IPS-11a (cell line): ENCODE data around the gene SLC25A51.

ENCODE experiments used
- H3K4me3 ChIP-seq: one replicate; pipeline ENCODE4 v1.5.1; 2013; ENCODE audit warnings: low read depth, low read length, control low read depth

SLC25A51 gene

DNA sequence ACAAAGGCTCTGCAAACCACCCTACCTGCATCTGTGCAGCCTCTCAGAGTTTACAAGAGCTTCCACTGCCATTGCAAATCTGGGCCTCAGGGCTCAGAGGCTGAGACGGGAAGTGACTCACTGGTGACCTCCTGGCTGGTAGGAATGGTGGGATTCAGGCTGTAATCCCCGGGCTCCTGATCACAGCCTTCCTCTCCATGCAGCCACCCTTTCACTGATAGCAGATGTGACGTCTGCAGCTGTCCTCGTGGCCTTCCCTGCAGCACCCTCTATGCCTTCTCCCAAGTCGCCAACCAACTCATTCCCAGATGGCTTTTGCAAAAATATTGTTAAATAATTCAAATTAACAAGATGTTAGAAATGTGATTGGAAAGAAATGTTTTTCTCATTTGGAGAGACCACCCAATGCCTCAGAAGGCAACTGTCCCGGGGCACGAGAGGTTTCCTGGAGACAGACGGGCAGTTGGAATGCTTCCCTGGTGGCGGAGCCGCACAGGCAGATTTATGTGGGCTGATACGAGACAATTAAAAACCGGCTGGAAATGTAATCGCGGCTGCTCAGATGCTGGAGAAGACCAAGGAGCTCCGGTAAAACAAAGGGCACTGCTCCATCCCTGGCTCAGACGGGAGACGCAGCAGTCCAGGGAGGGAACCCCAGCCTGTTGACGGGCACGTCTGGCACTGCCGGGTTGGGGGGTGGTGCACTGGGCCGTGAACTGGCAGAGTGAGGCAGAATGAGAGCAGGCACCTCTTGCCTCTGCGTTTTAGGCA, 34.4 kb upstream of the SLC25A51 start:
- no peak overlapping the region for H3K4me3 ChIP-seq

DNA sequence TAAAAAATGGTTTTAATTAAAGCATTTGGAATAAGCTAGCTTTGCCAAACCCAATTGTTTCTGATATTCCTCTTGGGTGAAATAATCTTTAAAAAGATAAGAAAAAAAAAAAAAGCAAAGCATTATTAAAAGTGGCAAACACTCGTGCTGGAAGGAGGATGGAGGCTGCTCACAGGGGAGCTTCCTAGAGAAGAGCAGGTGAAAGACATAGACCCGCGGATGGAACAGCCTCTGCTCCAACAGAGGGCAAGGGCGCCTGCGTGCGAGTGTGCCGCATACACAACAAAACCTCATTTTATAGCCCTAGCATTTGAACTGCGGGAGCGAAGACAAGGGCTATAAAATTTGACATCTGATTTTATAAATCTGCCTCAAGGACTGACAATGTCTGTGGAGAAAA, 33.4 kb upstream of the SLC25A51 start:
- no peak overlapping the region for H3K4me3 ChIP-seq

DNA sequence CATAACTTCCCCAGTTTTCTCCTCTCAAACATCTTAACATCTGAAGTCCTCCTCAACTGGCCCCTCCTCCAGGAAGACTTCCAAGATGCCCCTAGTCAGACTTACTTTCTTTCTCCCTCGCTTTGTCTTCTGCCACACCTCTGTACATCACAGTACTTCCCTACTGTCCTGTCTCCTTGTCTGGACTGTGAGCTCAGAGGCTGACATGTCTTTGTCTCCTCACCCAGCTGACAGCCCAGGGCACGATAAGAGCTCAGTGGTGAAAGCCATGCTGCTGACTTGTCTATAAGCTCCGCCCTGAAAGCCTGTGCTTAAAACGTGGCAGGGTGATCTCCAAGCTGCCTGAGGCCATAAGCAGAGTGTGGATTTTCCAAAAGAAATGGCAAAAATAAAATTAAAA, 33.0 kb upstream of the SLC25A51 start:
- no peak overlapping the region for H3K4me3 ChIP-seq

DNA sequence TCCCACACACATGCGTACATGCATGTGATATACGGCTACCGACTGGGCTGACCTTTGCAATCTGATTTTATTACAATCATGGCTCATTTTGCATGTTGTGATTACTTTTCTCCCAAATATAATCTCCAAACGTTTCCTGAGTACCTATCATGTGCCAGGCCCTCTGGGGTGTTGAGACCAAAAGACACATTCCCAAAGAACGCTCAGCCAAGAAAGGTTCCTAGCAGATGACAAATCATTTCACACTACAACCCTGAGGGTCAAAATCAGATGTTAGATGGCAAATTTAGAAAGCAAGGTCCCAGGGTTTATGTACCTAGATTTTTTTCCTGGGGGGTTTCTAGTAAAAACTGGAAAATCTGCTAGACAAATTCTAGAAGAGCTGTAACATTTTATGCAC, 32.4 kb upstream of the SLC25A51 start:
- H3K4me3 ChIP-seq, result no peak overlapping the region

DNA sequence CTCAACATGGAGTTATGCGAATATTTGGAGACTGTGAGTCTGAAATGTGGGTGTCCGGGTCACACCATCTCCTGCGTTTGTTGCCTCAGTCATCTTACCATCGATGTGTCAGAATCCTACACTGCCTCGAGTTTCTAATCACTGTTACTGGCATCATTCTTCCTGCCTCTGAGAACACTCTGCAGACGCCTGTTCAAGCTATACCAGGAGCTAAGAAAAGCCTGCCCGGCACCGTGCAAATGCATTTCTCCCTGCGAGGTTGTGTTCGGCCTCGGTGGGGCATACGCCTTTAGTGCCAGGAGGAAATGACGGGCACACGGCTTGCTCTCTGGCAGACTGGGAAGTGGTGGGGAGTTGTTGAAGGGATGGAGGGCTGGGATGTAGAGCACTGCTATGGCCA, 31.2 kb upstream of the SLC25A51 start:
- H3K4me3 ChIP-seq, result no peak overlapping the region

DNA sequence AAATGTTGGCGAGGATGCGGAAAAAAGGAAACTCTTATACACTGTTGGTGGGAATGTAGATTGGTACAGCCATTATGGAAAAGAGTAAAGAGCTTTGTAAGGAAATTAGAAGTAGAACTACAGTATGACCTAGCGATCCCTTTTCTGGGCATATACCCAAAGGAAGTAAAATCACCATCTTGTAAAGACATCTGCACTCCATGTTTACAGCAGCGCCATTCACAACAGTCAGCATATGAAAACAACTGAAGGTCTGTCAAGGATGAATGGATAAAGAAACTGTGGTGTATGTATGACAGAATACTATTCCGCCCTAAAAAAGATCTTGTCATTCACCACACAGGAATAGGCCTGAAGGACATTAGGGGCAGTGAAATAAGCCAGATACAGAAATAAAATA, 27.7 kb upstream of the SLC25A51 start:
- no peak overlapping the region for H3K4me3 ChIP-seq

DNA sequence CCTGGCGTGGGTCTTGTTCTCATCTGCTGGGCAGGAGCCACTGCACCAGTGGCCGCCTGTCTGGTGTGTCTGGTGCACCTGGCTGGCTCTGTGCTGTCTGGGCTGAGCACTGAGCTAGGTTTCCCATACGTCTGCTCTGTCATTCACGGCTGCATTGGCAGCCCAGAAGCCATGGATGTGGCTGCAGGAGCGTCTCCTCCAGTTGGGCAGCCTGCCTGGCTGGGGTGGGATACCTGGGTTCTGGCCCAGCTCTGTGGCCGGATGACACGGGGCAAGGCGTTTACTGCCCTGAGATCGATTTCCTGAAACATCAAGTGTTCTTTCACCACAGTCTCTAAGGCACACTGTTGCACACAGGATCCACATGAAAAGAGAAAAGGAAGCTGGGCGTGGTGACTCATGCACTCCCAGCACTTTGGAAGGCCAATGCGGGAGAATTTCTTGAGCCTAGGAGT, 25.5 kb upstream of the SLC25A51 start:
- H3K4me3 ChIP-seq, result no peak overlapping the region

DNA sequence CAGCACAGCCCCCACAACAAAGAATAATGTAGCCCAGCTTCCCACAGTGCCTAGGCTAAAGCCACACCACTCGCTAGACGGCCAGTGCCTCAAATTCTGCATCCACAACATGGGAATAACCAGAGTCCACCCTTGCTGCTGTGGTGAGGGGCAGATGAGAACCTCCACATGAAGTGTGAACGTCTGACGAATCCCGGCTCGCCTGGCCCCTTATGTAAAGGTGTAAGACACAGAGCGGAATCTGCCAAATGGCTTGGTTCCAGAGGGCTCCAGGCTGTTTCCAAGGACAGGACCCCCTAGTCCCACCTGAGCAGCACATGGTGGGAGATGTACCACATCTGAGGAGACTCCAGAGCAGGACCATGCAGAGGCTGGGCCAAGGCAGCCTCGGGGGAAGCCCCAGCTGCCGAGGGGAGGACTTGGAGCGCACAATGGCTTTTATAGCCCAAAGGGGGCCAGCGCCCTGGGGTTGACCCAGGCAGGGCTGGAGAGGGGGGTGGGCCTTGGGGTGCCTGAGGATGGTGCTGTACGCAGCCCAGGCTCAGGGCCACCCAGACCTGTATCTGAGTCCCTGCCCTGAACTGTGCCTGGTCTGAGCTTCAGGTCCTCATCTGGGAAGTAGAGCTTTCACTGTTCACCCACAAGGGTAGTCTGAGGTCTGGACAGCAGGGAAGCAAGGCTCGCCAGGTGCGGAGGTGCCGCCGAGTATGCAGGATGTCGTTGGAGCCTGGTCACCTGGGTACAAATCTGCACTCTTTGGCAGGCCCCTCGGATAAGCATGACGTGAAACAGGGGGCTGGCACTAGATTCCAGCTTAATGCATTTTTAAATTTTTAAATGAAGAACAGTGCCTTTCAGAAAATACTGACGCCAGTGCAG, 24.9 kb upstream of the SLC25A51 start:
- H3K4me3 ChIP-seq, result no peak overlapping the region

DNA sequence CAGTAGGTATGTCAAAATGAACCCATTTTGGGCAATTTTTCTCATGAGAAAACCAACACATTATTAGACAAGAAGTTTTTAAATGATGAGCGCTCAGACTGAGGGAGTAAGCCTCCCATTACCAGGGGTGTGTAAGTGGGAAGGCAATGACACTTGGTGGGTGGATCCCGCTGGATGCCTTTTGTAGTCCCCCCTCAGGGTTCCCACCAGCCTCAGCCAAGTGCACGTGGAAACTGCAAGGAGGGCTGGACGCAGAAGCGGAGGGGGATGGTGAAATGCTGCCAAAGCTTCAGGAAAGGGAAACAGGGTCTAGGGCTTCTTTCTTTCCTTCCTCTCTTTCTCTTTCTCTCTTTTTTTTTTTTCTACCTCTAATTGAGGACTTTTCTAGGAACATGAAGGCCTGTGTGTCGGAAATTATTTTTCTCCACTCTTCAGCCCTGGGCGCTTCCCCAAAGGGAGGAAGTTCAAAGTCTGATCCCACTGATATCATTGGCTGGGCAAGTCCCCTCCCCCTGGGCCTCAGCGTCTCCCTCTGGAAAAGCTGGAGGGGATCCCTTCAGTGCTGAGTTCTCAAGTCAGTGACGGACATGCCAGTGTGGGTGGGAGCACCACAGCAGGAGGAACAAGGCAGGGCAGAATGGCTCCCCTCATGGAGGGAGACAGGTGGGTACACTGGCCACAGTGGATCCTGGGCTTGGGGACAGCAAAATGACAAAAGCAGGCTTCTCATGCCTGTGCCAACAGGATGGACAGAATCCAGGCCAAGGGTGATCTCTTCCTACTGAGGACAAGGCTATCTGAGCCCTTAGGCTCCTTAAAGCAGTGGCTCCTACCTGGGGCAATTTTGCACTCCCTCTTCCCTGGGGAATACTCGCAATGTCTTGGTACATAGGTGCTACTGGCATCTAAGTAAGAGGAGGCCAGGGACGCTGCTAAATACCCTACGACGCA, 23.9 kb upstream of the SLC25A51 start:
- H3K4me3 ChIP-seq, result no peak overlapping the region

DNA sequence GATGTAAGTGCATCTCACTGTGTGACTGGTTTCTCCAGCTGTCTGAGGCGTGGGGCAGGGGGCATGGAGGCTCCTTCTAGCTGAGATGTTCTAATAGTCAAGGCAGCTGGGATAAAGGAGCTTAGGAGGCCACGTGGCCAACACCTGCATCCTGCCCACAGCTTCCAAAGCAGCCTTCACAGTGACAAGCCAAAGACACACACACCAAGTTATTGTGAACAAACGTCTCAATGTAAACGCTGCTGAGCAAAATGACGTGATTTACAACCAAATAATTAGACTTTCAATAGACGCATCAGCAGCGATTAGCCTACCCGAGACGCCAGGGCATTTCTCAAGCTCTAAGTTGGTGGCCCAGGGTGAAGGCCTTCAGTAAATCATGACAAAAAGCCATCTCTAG, 23.2 kb upstream of the SLC25A51 start:
- H3K4me3 ChIP-seq, result no peak overlapping the region

DNA sequence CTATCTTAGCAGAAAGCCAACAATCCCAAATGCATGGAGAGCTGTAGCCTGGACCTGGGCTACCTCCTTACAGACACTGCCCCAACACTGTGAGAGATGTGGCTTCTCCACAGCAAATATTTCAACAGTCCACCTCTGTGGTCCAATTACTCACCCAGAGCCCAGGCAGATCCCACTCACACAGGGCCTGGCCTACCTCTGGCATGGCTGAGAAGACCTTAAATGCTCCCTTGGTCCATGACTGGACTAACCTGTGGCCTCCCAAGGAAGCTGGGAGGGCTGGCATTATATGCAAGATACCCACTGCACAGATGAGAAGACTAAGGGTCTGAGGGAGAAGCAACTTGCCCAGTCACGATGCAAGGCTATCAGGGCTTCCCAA, 22.8 kb upstream of the SLC25A51 start:
- H3K4me3 ChIP-seq, result no peak overlapping the region

DNA sequence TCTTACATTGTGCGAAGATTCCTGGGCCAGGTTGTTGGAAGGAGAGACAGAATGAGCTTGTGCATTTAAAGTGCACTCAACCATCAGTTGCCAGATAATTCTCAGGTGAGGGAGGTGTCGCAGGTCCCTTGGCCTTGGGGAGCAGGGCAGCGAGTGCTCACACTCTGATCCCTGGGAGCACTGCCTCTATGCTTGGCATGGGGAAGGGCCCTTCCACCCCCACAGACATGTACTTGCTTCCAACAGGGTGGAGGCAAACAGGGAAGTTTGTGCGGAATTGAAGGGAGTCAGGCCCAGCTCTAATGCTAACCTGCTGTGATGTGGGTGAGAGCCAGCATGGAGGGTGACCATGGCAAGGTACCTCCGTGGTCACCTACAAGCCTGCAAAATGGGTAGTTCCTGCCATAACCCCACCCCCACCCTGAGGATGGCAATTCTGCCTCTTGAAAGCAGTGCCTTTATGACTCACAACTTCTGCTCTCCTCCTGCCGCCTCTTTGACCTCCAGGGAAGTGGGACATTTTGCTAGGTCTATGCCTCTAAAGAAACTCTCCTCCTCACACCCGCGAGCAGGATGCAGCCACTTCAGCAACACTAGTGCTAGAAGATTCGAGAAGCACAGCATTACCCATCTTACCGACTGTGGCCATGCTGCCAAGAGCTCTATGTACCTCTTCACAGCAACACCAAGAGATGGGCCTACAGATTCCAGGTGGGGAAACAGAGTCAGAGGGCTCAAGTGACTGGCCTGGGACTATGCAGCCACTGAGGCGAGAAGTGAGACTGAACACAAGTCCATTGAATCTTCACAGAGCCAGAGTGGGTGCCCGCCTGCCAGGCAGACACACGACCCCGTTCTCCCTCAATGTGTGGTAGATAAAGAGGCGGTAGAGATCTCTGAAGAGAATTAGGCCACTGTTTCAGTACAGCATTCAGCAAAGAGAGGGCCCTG, 22.1 kb upstream of the SLC25A51 start:
- no peak overlapping the region for H3K4me3 ChIP-seq

DNA sequence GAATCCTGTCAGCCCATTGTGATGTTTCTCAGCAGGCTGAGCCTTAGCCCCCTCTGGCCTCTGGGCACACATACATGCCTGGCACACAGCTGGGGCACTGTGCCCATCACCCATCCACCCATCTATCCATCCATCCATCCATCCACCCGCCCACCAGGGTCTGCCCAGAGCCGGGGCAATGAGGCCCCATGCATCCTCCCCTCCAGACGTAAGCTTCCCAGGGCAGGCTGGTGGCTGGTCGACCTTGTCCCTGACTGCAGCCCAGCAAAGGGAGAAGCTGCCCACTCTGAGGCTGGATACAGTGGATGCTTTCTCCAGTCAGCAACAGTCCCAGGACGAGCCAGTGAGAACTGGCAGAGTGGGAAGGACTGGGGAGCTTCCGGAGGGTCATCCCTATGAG, 21.1 kb upstream of the SLC25A51 start:
- H3K4me3 ChIP-seq, result no peak overlapping the region

DNA sequence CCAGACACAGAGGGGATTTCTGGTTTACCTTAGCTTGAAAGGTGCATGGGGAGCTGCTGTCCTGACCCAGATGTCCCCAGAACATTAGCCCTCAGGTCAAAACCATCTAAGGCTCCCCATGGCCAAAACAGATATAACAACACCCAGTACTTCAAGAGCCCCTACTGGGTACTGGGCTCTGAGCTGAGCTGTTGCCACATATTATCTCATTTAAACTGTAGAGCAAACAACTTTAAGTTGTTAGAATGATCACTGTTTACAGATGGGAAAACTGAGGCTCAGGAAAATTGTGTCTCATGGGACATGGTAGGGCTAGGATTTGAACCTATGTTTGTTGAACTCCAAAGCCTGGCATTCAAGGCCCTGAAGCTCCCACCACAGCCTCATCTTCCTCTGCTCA, 20.6 kb upstream of the SLC25A51 start:
- no peak overlapping the region for H3K4me3 ChIP-seq

DNA sequence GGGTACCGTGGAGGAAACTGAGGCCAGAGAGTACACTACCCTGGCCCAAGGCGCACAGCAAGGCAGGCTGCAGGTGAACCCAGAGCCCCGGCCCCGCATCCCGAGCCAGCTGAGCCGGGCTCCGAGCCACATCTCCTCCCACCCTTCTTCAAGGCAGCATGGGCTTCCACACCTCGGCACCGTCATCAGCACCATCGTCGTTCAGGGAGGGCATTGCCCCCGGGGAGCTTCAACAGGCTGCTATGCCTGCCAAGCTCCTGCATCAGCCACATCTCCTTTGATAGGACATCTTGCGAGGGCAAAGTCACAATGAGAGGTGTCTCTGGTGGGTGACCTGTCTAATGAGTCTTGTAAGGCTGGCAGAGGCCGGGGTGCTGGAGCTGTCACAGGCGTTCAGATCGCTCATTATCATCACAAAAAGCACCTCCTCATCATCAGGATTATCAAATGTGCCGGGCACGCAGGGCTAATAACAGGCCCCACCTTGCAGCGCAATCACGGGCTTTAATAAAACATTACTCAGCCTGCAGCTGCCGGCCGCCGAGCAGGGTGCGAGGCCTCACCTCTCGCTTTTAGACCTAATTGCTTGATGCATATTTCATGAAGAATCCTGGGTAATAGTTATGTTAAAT, 20.0 kb upstream of the SLC25A51 start:
- H3K4me3 ChIP-seq, result no peak overlapping the region

DNA sequence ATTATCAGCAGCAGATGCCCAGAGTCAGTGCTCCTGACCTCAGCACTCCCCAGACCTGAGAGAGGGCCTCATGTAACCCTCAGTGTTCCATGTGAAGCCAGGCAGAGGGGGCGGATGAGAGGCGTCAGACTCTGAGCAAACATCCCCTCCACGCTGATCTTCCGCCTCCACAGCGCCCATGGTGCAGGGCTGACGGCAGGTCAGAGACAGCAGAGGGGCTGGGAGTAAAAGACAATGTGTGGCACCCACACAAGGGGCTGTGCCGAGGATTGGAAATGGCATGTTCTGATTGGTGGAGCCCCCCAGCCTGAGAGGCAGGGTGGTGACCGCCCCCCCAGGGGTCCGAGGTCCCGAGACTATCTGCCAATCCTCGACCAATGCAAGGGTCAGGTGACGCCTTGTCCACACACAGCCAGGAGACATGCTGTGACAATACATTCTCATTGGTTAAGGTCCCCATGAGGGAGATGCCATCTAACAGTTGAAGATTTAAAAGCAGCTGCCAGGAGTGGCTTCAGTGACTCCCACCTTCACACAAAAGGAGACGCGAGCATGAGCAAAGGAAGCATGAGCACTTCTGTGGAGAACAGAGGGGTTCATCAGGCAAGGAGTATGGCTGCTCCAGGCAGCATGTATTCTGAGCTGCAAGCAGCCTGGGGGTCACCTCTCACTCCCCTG, 19.3 kb upstream of the SLC25A51 start:
- H3K4me3 ChIP-seq, result no peak overlapping the region

DNA sequence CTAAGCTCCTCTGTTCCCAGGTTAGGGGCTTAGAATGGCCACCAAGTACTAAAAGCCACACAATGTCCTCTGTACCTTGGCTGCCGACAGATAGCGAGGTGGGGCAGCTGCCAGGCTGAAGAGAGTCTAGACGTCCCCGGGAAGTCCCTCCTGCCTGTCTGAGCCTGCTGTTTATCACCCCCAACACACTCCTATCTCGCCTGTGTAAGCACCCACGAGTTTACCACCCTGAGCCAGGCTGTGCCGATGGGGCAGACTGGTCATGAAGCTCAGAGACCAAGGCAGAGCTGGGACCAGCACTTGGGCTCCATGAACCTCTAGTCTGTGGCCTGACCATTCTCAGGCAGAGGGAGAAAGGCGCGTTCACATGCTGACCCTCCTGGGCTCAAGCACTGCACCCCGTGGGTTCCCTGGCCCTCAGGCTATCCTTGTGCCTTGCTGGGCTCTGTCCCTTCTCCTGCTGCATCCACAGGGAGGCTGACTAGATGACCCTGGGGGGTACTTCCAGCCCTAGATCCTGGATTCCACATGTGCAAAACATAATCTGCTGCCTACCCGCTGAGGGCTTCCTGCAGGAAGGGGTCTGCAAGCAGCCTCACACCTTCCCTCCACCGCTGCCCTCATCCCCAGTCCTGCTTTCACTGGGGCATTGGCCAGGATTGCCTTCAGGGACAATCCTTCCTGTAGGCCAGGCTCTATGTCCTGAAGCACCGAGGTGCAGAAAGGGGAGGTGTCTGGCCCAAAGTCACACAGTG, 18.6 kb upstream of the SLC25A51 start:
- no peak overlapping the region for H3K4me3 ChIP-seq

DNA sequence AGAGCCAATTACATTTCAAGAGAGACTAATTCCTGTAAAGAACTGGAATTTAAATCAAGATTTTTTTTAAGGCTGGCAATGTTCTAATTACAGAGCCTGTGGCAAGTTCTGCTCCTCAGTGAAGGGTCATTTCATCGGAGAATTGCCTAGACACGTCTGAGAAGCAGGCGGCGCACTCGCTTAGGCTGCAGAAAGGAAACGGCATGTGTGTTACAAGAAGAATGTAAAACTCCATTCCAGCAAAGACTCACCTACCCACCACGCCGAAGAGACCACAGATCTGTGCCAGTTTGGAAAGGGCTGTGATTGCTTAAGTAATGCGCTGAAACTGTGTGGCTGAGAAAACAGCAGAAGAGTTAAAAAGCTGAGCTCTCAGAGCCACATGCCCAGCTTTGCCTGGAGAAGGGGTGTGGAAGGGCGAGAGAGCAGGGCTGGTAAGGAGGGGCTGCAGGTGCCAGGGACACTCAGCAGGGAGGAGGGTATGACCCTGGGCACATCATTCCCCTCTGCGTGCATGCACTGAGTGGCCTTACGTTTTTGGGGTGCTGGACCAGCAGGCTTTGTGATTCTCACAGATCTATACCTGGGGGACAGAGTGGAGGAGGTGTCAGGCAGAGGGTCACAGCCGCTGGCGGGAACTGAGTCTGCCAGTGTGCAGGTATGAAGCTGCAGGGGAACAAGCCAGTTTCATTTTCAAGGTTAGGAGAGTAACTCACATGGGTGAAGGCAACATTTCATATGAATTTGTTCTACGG, 17.8 kb upstream of the SLC25A51 start:
- H3K4me3 ChIP-seq, result no peak overlapping the region
